ENCODE data around the gene SPEN. TPM values are rescaled to one million over a fixed set of nuclear protein-coding genes. Genes with fewer than 3 reads are reported as not detected.

The SPEN gene
- polyA plus RNA-seq, 1 donor from 2014 or later, result 7.1 TPM

GRCh38 chr1:15799928-15800835 lies 47.3 kb upstream of the SPEN start:
- Histone ChIP-seq H3K9ac (ENCODE audit: low read length) (no peak overlapping the region), H3K79me2 (replicated peaks; ENCODE audit: insufficient read depth, low read length) (no peaks in the 10 kb centered on the region), H3K27ac (ENCODE audit: low read length) (no peak overlapping the region), H3K36me3 (ENCODE audit: insufficient read depth, low read length) (no peaks in the 10 kb centered on the region), H3K4me2 (ENCODE audit: low read length) (no peak overlapping the region), H4K20me1 (ENCODE audit: insufficient read depth) (no peaks in the 10 kb centered on the region), H3K9me2 (ENCODE audit: insufficient read depth, low read length) (no peaks in the 10 kb centered on the region), H2AFZ (ENCODE audit: low read depth, low read length) (no peak overlapping the region), H3F3A (ENCODE audit: insufficient read depth, low read length, poor library complexity, severe bottlenecking) (no peaks in the 10 kb centered on the region), H3K4me3 (ENCODE audit: low read length) (no peak overlapping the region), H3K27me3 (ENCODE audit: insufficient read depth, low read depth, low read length) (no peaks in the 10 kb centered on the region), H3K9me3 (ENCODE audit: low read length) (no peaks in the 10 kb centered on the region)
- no peak for TF ChIP-seq EZH2 (IDR thresholded peaks at IDR 0.05; ENCODE audit: borderline replicate concordance, insufficient read depth, low read length, poor library complexity, severe bottlenecking)
- TF ChIP-seq EP300 (conservative IDR thresholded peaks at IDR 0.05; ENCODE audit: poor library complexity, severe bottlenecking), result no peak
- TF ChIP-seq REST (IDR thresholded peaks at IDR 0.05; ENCODE audit: borderline replicate concordance), result no peak
- no peak for TF ChIP-seq POLR2AphosphoS5 (IDR thresholded peaks at IDR 0.05)
- no peak for TF ChIP-seq SMC3 (conservative IDR thresholded peaks at IDR 0.05; ENCODE audit: poor library complexity)
- TF ChIP-seq MXI1 (conservative IDR thresholded peaks at IDR 0.05; ENCODE audit: poor library complexity, severe bottlenecking), result no peak
- TF ChIP-seq CTCF (IDR thresholded peaks at IDR 0.05; ENCODE audit: poor library complexity, severe bottlenecking), result no peak
- TF ChIP-seq TAF1 (IDR thresholded peaks at IDR 0.05; ENCODE audit: low read depth), result no peak
- no peak for TF ChIP-seq RAD21 (conservative IDR thresholded peaks at IDR 0.05)

DNA sequence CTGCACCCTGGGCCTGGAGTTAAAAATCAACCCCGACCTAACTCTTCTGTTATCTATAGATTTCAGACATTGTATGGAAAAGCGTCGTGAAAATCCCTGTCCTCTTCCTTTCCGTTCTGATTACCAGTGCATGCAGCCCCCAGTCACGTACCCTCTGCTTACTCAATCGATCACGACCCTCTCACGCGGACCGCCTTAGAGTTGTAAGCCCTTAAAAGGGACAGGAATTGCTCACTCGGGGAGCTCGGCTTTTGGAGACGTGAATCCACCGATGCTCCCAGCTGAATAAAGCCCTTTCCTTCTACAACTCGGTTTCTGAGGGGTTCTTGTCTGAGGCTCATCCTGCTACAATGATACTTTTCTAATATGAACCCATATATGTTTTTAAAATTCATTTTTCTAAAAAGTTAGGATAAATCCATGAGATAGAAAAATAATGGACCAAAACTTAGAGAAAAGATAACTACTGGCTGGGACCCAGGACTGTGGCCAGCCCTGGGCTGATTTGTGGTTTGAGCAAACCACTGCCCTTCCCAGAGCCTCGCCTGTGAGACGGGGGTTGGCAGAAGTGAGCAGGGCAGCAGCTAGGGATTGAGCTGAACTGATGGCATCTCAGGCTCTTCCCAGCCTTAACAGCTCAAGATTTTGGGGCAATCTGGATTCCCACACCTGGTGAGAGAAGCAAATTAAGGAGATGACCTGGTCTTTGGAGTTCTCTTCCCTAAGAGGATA lies 45.1 kb upstream of the SPEN start:
- H3K9ac ChIP-seq (ENCODE audit: low read length), result no peak overlapping the region
- no peak overlapping the region for H3K27ac ChIP-seq (ENCODE audit: low read length)
- no peaks in the 10 kb centered on the region for H3K27me3 ChIP-seq (ENCODE audit: insufficient read depth, low read depth, low read length)
- no peak overlapping the region for H3K4me2 ChIP-seq (ENCODE audit: low read length)
- H2AFZ ChIP-seq (ENCODE audit: low read depth, low read length), result no peak overlapping the region
- H3K79me2 ChIP-seq (replicated peaks; ENCODE audit: insufficient read depth, low read length), result no peaks in the 10 kb centered on the region
- TF ChIP-seq POLR2AphosphoS5 (IDR thresholded peaks at IDR 0.05) (no peak), CTCF (IDR thresholded peaks at IDR 0.05; ENCODE audit: poor library complexity, severe bottlenecking) (no peak), RAD21 (conservative IDR thresholded peaks at IDR 0.05) (no peak), MXI1 (conservative IDR thresholded peaks at IDR 0.05; ENCODE audit: poor library complexity, severe bottlenecking) (no peak), TAF1 (IDR thresholded peaks at IDR 0.05; ENCODE audit: low read depth) (no peak), EZH2 (IDR thresholded peaks at IDR 0.05; ENCODE audit: borderline replicate concordance, insufficient read depth, low read length, poor library complexity, severe bottlenecking) (no peak), SMC3 (conservative IDR thresholded peaks at IDR 0.05; ENCODE audit: poor library complexity) (no peak), EP300 (conservative IDR thresholded peaks at IDR 0.05; ENCODE audit: poor library complexity, severe bottlenecking) (no peak), REST (IDR thresholded peaks at IDR 0.05; ENCODE audit: borderline replicate concordance) (no peak)
- H3K9me3 ChIP-seq (ENCODE audit: low read length), result no peaks in the 10 kb centered on the region
- H3K4me3 ChIP-seq (ENCODE audit: low read length), result no peak overlapping the region
- H3F3A ChIP-seq (ENCODE audit: insufficient read depth, low read length, poor library complexity, severe bottlenecking), result no peaks in the 10 kb centered on the region
- no peaks in the 10 kb centered on the region for H3K36me3 ChIP-seq (ENCODE audit: insufficient read depth, low read length)
- no peaks in the 10 kb centered on the region for H4K20me1 ChIP-seq (ENCODE audit: insufficient read depth)
- no peaks in the 10 kb centered on the region for H3K9me2 ChIP-seq (ENCODE audit: insufficient read depth, low read length)

All from neural cell (in vitro differentiated cells).